ENCODE results near the gene PDCL3.

- no peak for TF ChIP-seq POLR2A (IDR thresholded peaks at IDR 0.05)
- TF ChIP-seq CTCF (IDR thresholded peaks at IDR 0.05) = no peak
Measured at GRCh38 chr2:100548771-100549170, 14.0 kb upstream of the PDCL3 start.

Data from heart left ventricle (tissue), 13 donors.